Colonic mucosa (tissue), 4 donors: ENCODE data around the gene CLINT1. TPM values are rescaled to one million over a fixed set of nuclear protein-coding genes. Genes with fewer than 3 reads are reported as not detected.

Experiments used
- DNase-seq: peaks from one replicate; pipeline ENCODE4 v3.0.0-alpha.2; 2020
- H3K27ac ChIP-seq: fragments of 200-600 bp; one replicate; pipeline ENCODE4 v1.8.0; 2021
- H3K27me3 ChIP-seq: fragments of 200-600 bp; one replicate; pipeline ENCODE4 v1.8.0; 2021
- H3K36me3 ChIP-seq: fragments of 200-600 bp; one replicate; pipeline ENCODE4 v1.8.0; 2021
- H3K4me1 ChIP-seq: fragments of 200-600 bp; one replicate; pipeline ENCODE4 v1.8.0; 2021; ENCODE audit warnings: mild to moderate bottlenecking
- H3K4me3 ChIP-seq: fragments of 200-600 bp; one replicate; pipeline ENCODE4 v1.8.0; 2021
- H3K9ac ChIP-seq, 2 donors: one replicate each; pipeline ENCODE4 v1.7.0; 2013; ENCODE audit warnings: control low read depth in 2 of 2, low read depth in 2 of 2, low read length in 2 of 2
- H3K9me3 ChIP-seq: fragments of 200-600 bp; one replicate; pipeline ENCODE4 v1.8.0; 2021
- intact Hi-C: fragments of 100-400 bp; cut with DNase I; formaldehyde crosslinking; loops from one replicate; pipeline ENCODE4 v1.14.1; 2022
- total RNA-seq, 2 donors: library from RNA; stranded (reverse); fragmentation: NEBNext Ultra II Directional in 1 of 2; extraction: Animal tissue kit (Norgen Biotek cat#: 25700) in 1 of 2; gene quantifications; one replicate each; pipeline ENCODE4 v1.2.1, GENCODE V29; 2021
- TF ChIP-seq, protein P1 (sequence below): fragments of 200-600 bp; IDR thresholded peaks from one replicate; pipeline ENCODE4 v1.8.0; 2022; ENCODE audit warnings: antibody characterized with exemption, mild to moderate bottlenecking
- donor health status: healthy.
- donor health status: DM: no; HTN: no; CAD: no.
- donor health status: DM: no; HTN: no; CAD: no.

The CLINT1 gene
- total RNA-seq, 2 donors from 2014 or later = 127 to 183 TPM

DNA sequence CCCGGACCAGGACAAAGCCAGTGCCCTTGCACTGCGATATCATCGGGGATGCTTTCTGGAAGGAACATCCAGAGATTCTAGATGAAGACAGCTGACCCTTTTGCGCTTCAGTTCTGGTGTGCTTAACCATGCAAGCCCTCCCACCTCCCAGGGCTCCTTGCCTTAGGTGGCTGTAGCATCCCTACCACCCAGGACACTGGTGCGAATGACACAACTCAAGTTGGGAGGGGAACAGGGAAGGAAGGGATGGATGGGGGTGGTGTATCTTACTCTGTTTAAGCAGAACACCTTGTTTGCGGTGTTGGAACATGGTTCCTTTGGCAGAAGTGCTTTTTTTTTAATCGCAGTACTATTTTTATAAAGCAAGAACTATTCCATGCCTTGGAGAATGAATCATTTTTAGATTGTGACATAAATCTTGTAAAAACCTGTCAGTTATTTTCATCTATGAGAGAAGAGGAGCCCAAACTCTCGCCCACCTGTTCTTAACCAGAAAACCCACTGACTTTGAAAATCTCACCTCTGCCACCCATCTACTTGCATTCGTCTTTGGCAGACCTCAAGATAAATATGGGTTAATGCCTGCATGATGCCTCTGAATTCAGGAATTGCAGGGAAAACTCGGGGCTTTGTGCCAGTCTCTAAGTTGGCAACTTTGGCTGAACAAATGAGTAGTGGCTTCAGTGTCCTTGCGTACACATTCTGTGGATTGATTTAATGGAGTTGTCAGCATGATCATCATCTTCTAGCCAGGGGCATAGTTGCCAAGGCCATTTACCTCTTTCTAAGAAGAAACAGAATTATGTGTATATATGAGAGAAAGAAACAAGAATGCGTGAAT lies 119.3 kb downstream of the CLINT1 start:
- Histone ChIP-seq H3K27me3 (no peaks in the 10 kb centered on the region), H3K9me3 (no peaks in the 10 kb centered on the region), H3K4me3 (no peak overlapping the region), H3K27ac (no peak overlapping the region), H3K4me1 (peaks cover 3% of the 10 kb centered on the region), H3K9ac (no peak overlapping the region), H3K36me3 (no peaks in the 10 kb centered on the region)
- intact Hi-C loops = loop anchor here (5.0 to 10.0 kb wide), 4 partner anchors 72 to 592 kb away; no protein-coding TSS in a partner anchor
- DNase-seq = no peak
- TF ChIP-seq, protein P1, sequence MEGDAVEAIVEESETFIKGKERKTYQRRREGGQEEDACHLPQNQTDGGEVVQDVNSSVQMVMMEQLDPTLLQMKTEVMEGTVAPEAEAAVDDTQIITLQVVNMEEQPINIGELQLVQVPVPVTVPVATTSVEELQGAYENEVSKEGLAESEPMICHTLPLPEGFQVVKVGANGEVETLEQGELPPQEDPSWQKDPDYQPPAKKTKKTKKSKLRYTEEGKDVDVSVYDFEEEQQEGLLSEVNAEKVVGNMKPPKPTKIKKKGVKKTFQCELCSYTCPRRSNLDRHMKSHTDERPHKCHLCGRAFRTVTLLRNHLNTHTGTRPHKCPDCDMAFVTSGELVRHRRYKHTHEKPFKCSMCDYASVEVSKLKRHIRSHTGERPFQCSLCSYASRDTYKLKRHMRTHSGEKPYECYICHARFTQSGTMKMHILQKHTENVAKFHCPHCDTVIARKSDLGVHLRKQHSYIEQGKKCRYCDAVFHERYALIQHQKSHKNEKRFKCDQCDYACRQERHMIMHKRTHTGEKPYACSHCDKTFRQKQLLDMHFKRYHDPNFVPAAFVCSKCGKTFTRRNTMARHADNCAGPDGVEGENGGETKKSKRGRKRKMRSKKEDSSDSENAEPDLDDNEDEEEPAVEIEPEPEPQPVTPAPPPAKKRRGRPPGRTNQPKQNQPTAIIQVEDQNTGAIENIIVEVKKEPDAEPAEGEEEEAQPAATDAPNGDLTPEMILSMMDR = no peak

DNA sequence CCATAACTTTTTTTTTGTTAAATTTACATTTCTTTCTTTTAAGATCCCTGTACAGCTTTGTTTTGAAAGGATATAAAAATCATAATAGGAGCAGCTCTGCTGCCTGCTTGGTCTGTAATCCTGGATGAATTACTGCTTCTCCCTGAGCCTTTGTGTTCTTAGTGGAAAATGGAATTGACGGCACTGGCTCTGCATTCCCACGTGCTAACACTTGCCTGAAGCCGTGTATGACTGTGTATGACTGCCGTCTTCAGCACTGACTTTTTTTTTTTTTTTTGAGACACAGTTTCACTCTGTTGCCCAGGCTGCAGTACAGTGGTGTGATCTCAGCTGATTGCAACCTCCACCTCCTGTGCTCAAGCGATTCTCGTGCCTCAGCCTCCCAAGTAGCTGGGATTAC lies 123.0 kb downstream of the CLINT1 start:
- Histone ChIP-seq H3K9ac (no peak overlapping the region), H3K36me3 (no peaks in the 10 kb centered on the region), H3K4me3 (no peak overlapping the region), H3K27me3 (no peaks in the 10 kb centered on the region), H3K27ac (peak overlapping the region; percentile 1), H3K9me3 (no peaks in the 10 kb centered on the region), H3K4me1 (no peaks in the 10 kb centered on the region)
- TF ChIP-seq, protein P1 = no peak
- intact Hi-C loops = loop anchor here (5.0 kb wide), 1 partner anchor 589 kb away; no protein-coding TSS in a partner anchor
- no peak for DNase-seq

Other genes with a start within 250 kb of the CLINT1 start
- gene SOX30, start 206.7 kb downstream of the CLINT1 start, total RNA-seq = under 1 TPM; 0.08 to 0.42 TPM
- 1 to 10 TPM; 5.5 to 5.7 TPM for gene C5orf52, start 187.6 kb downstream of the CLINT1 start, total RNA-seq
- 10 to 100 TPM; 15.9 to 23.2 TPM for gene THG1L, start 127.7 kb downstream of the CLINT1 start, total RNA-seq
- gene LSM11, start 115.4 kb downstream of the CLINT1 start, total RNA-seq = 1 to 10 TPM; 5.1 to 6.6 TPM